ENCODE results near the gene C19orf85.

The C19orf85 gene

GRCh38 chr19:55489711-55490477, 25.3 kb upstream of the C19orf85 start:
- no peak for FAIRE-seq

- FAIRE-seq, result no peak
These were observed 24.6 kb upstream of the C19orf85 start for GRCh38 chr19:55488986-55489710.

- no peak for FAIRE-seq
These were observed 23.6 kb upstream of the C19orf85 start, which contains the start of gene SSC5D for GRCh38 chr19:55487924-55488687. Gene SSC5D, plus strand, starts transcription at chr19:55488436. Its CDS starts 154 bp downstream, at chr19:55488590.

- FAIRE-seq, result no peak
These were observed 22.7 kb upstream of the C19orf85 start for GRCh38 chr19:55486971-55487923.

GRCh38 chr19:55486043-55486970, 21.8 kb upstream of the C19orf85 start:
- no peak for FAIRE-seq

GRCh38 chr19:55485439-55486011, 21.0 kb upstream of the C19orf85 start:
- no peak for FAIRE-seq

GRCh38 chr19:55484593-55485438, 20.3 kb upstream of the C19orf85 start, which contains the start of gene NAT14:
Gene NAT14, plus strand, starts transcription at chr19:55485188. Its CDS starts 521 bp downstream, at chr19:55485709.
- FAIRE-seq, result no peak

GRCh38 chr19:55483706-55484592, 19.4 kb upstream of the C19orf85 start:
- FAIRE-seq, result no peak

GRCh38 chr19:55482967-55483705, 18.6 kb upstream of the C19orf85 start:
- FAIRE-seq, result no peak

GRCh38 chr19:55482156-55482961, 17.8 kb upstream of the C19orf85 start:
- no peak for FAIRE-seq

GRCh38 chr19:55481794-55482155, 17.2 kb upstream of the C19orf85 start:
- no peak for FAIRE-seq

- no peak for FAIRE-seq
These were observed 16.7 kb upstream of the C19orf85 start for GRCh38 chr19:55481148-55481793.

GRCh38 chr19:55479451-55480230, 15.1 kb upstream of the C19orf85 start:
- no peak for FAIRE-seq

- no peak for FAIRE-seq
These were observed 14.5 kb upstream of the C19orf85 start for GRCh38 chr19:55479045-55479444.

GRCh38 chr19:55478364-55478763, 13.8 kb upstream of the C19orf85 start:
- FAIRE-seq, result no peak

All from colon (tissue), 2 donors.